ENCODE results near the gene CYFIP2.
"Not testable (repeated sequence)": the region's sequence is repeated elsewhere in the genome, so short reads cannot be mapped to it uniquely, and the experiment has no call there.

The CYFIP2 gene

GRCh38 chr5:157265714-157266285 is at the start of gene CYFIP2:
CYFIP2 (plus strand) TSS chr5:157266123; CDS start chr5:157285362, 19,239 bp downstream.
- in situ Hi-C loops (cut with MboI; ENCODE audit: low sequenced_read_pairs) = no loop called here

- in situ Hi-C loops (cut with MboI; ENCODE audit: low sequenced_read_pairs) = no loop called here
Observed at GRCh38 chr5:157216391-157217142, 49.4 kb upstream of the CYFIP2 start.

GRCh38 chr5:157217289-157218024 is 48.5 kb upstream of the CYFIP2 start:
- in situ Hi-C loops (cut with MboI; ENCODE audit: low sequenced_read_pairs) = no loop called here

GRCh38 chr5:157219491-157220271 is 46.2 kb upstream of the CYFIP2 start:
- in situ Hi-C loops (cut with MboI; ENCODE audit: low sequenced_read_pairs) = no loop called here

GRCh38 chr5:157221959-157222358 is 44.0 kb upstream of the CYFIP2 start:
- in situ Hi-C loops (cut with MboI; ENCODE audit: low sequenced_read_pairs) = no loop called here

GRCh38 chr5:157222506-157223230 is 43.3 kb upstream of the CYFIP2 start:
- in situ Hi-C loops (cut with MboI; ENCODE audit: low sequenced_read_pairs) = no loop called here

GRCh38 chr5:157225469-157226422 is 40.2 kb upstream of the CYFIP2 start:
- in situ Hi-C loops (cut with MboI; ENCODE audit: low sequenced_read_pairs) = no loop called here

- in situ Hi-C loops (cut with MboI; ENCODE audit: low sequenced_read_pairs) = no loop called here
Observed at GRCh38 chr5:157230610-157231009, 35.3 kb upstream of the CYFIP2 start.

GRCh38 chr5:157232706-157233105 is 33.2 kb upstream of the CYFIP2 start:
- in situ Hi-C loops (cut with MboI; ENCODE audit: low sequenced_read_pairs) = no loop called here

GRCh38 chr5:157233515-157233914 is 32.4 kb upstream of the CYFIP2 start:
- in situ Hi-C loops (cut with MboI; ENCODE audit: low sequenced_read_pairs) = no loop called here

- in situ Hi-C loops (cut with MboI; ENCODE audit: low sequenced_read_pairs) = no loop called here
Observed at GRCh38 chr5:157236423-157236822, 29.5 kb upstream of the CYFIP2 start.

GRCh38 chr5:157241483-157241882 is 24.4 kb upstream of the CYFIP2 start:
- in situ Hi-C loops (cut with MboI; ENCODE audit: low sequenced_read_pairs) = no loop called here

- in situ Hi-C loops (cut with MboI; ENCODE audit: low sequenced_read_pairs) = not testable (repeated sequence)
Observed at GRCh38 chr5:157244704-157245103, 21.2 kb upstream of the CYFIP2 start.

GRCh38 chr5:157245476-157245875 is 20.4 kb upstream of the CYFIP2 start:
- in situ Hi-C loops (cut with MboI; ENCODE audit: low sequenced_read_pairs) = no loop called here

GRCh38 chr5:157245886-157246285 is 20.0 kb upstream of the CYFIP2 start:
- in situ Hi-C loops (cut with MboI; ENCODE audit: low sequenced_read_pairs) = no loop called here

- in situ Hi-C loops (cut with MboI; ENCODE audit: low sequenced_read_pairs) = no loop called here
Observed at GRCh38 chr5:157247267-157247666, 18.7 kb upstream of the CYFIP2 start.

- in situ Hi-C loops (cut with MboI; ENCODE audit: low sequenced_read_pairs) = no loop called here
Observed at GRCh38 chr5:157248821-157249470, 17.0 kb upstream of the CYFIP2 start.

GRCh38 chr5:157252711-157253465 is 13.0 kb upstream of the CYFIP2 start:
- in situ Hi-C loops (cut with MboI; ENCODE audit: low sequenced_read_pairs) = loop anchor here (10.0 kb wide), 1 partner anchor 72 kb away; no protein-coding TSS in a partner anchor
